DMS 273 (cell line): Measurements from ENCODE around the gene MORN1.

ENCODE experiments used
- DNase-seq: peaks from one replicate; lab custom pipeline; 2025; ENCODE audit not compliant: unreplicated experiment; lab: John Stamatoyannopoulos, UW

The MORN1 gene

GRCh38 chr1:2353551-2354438 is 37.6 kb downstream of the MORN1 start:
- no peak for DNase-seq

- no peak for DNase-seq
These were observed 38.3 kb downstream of the MORN1 start for GRCh38 chr1:2352897-2353550.

DNA sequence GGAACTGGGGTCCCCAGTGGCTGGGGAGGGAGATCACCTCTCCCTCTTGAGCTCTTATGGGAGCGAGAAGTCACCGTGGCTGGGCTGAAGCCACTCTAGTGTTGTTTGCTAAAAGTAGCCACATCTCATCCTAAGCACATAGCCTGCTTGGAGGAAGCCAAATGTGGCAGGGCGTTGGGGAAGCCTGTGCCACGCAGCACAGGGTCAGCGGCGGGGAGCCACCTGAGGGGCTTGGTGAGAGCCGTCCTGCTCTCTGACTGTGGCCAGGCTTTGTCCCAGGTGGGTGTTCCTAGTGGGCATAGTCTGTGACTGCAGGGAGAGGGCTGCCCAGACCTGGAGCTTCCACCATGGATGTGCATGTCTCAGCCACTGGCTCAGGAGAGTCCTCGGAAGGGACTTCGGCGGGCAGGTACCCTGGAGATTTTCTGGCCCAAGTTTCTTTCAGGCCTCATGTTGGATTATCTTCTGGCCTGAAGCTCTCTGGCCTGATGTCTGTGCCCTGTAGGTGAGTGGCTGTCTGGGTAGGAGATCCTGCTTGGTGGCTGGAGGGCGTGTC is 38.9 kb downstream of the MORN1 start:
- no peak for DNase-seq

- no peak for DNase-seq
These were observed 39.6 kb downstream of the MORN1 start for GRCh38 chr1:2351723-2352122.

DNA sequence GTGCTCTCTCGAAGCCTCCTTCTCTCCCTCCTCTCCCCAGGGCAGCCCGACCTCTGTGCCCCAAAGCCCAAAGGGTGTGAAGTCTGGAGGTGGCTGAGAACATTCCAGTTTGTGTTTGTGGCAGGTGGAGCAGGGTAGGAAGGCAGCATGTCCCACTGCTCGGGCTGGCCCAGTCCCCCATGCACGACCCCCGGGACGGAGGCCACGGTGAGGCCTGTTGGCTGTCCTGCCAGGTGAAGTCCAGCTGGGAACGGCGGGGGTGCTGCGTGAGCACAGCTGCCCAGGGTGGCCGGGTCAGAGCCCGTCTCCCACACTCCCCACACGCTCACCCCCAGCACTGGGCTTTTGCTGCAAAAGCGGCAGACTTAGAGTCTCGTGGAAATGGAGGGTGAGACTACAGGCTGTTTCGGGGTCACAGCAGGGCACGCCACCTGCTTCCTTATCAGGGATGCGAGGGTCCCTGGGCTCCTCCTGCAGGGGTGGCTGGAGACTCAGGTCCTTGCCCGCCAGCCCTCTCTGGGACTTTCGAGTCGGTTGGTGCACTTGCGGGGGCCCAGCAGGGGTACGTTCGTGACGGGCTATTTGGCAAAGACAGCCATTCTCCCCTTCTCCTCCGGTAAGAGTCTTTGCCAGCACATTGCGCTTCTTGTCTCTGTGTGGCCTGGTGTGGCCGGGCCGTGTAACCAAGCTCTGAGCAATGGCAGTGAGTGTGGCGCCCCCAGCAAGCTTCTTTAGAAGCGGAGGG is 40.3 kb downstream of the MORN1 start:
- no peak for DNase-seq

- DNase-seq, result no peak
These were observed 40.9 kb downstream of the MORN1 start for GRCh38 chr1:2350501-2350900.

DNA sequence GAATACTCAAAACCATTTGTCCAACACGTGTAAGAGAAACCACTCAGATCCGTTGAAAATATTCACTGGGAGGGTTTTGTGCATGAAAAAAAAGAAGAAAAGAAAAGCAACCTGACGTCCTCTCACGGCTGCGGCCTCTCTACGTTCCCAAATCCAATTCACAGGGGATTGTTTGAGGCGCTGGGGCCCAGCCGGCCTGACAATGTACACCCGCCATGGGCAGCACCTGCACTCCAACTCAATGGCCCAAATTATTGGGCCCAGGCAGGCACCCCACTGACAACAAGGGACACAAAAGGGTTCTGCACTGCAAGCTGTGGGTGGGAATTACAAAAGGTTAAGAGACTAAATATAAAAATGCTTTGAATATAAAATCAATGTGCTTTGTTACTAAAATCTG is 41.5 kb downstream of the MORN1 start:
- DNase-seq, result no peak

GRCh38 chr1:2348346-2349325 is 42.7 kb downstream of the MORN1 start:
- no peak for DNase-seq

DNA sequence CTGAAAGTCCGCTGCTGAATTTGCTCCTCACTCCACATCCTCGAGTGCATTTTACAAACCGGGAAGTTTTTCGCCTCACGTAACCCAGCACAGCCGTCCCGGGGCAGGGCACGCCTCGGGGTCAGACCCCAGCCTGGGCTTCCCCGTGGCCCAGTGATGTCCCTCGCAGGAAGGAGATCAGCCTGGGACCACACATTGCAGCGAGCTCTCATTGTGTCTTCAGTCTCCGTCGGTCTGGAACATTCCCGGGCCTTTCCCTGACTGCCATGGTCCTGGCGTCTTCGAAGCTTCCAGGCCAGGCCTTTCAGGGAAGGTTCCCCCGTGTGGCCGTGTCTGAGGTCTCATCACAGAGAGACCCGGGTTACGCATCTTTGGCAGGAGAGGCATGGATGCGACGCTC is 43.5 kb downstream of the MORN1 start:
- no peak for DNase-seq

DNA sequence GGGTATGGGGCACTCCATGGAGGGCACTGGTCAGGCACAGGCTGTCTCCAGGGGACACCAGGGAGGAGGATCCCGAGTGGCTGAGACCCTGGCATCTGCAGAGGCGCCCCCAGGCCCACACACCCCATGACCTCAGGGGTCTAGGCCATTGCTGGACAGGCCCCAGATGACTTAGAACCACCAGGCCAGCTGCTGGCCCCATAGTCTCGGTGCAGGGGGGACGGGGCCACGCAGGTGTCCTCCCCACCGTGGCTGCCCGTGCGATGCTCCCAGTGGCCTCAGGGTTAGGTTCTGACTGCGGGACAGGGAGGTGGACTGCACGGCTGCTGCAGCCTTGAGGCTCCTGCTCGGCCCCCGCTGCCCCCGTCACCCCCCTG is 44.0 kb downstream of the MORN1 start:
- no peak for DNase-seq

GRCh38 chr1:2346691-2347408 is 44.5 kb downstream of the MORN1 start:
- peak; percentile 40 for DNase-seq

DNA sequence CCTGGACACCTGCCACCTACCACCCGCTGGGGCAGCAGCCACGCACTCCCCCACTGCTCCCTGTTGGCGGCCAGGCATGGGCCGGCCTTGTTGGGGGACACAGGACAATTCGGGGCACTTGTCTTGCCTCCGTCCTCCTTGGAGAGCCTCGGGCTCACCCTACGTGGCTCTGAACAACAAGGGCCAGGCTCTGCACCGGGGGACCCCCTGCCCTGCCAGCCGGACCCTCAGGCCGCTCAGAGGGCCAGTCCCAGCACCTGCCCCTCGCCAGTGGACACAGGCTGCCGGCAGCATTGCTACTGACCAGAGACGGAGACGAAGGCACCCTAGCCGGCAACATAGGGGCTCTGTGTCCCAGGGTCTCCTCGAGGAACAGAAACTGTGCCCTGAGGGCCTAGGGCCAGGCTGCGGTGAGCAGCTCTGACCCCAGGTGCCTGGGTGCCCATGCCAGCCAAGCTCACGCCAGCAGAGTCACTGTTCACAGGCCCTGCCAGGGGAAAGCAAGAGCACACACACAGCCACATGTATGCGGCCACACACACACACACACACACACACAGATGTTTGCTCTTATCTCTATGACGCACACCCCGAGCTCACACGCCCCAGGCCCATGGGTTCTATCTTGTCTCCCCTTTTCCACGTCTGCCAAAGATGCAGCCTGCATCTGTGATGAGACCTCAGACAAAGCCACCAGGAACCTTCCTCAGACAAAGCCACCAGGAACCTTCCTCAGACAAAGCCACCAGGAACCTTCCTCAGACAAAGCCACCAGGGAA is 45.9 kb downstream of the MORN1 start:
- no peak for DNase-seq

GRCh38 chr1:2344744-2345296 is 46.5 kb downstream of the MORN1 start:
- DNase-seq, result no peak

DNA sequence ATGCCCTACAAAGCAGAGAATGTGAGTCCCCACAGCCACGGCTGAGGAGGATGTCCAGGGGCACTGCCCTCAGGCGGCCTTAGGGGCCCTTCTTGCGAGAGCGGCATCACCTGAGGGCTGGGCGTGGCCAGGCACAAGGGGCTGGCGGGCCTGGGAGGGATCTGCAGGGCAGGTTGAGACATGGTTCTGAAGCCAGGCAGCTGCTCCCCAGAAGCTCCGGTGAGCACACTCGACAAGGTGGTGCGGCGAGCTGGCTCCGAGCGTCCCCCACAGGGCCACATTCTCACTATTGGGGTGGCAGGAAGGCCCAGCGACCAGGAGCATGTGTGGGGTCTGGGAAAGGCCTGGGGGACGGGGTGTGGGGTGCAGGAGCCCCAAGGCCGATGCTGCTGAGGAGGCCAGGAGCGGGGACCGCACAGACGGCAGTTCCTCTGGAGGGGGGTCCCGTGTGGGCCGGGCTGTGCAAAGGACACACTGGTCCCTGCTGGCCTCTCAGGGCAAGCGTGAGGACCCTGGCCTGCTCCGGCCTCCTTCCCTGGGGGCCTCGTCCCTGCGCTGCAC is 47.2 kb downstream of the MORN1 start:
- DNase-seq, result peak; percentile 67

- no peak for DNase-seq
These were observed 48.1 kb downstream of the MORN1 start for GRCh38 chr1:2343023-2343935.

DNA sequence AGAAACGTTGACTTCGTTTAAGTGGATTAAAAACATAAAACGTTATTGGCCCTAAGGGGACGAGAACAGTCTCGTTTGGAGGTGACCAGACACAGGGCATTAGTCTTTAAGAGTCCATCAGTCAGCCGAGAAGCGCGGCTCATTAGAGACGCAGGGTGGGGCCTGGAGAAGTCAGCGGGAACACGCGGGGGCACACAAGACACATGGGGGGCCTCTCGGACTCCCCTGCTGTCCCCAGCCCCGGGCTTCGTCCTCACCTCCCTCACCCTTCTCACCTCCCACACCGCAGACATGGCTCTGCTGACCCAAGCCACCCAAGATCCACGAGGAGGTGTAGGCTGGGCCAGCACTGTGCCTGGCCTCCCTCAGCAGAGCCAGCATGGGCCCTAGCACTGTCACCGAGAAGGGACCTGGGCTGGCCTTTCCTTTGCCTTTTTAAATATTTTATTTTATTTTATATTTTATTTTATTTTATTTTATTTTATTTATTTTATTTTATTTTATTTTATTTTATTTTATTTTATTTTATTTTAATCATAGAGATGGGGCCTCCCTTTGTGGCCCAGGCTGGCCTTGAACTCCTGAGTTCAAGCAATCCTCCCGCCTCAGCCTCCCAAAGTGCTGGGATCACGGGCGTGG is 48.9 kb downstream of the MORN1 start:
- no peak for DNase-seq
